Left lung (tissue), 10 donors: ENCODE results near the gene SLC24A4. TPM values are rescaled to one million over a fixed set of nuclear protein-coding genes. Genes with fewer than 3 reads are reported as not detected.
A peak's percentile ranks its signal among the peaks of the same experiment; 100 is the strongest.

Source experiments
- ATAC-seq: fragments of 200-7000 bp; cut with Tn5 transposase; one replicate; pipeline ENCODE4 v1.9.1; 2020; ENCODE audit warnings: moderate library complexity
- DNase-seq, 4 donors: peaks; one replicate each; pipeline ENCODE4 v3.0.0-alpha.2; 2013 to 2020
- H3K27ac ChIP-seq, 2 donors: fragments of 200-600 bp; sonication (generic) in 1 of 2; one replicate each; pipeline versions ENCODE4 v1.5.0 to v1.8.0; 2020 to 2021
- H3K27me3 ChIP-seq, 2 donors: fragments of 200-600 bp; sonication (generic) in 1 of 2; one replicate each; pipeline versions ENCODE4 v1.5.0 to v1.8.0; 2020 to 2021
- H3K36me3 ChIP-seq, 2 donors: fragments of 200-600 bp; sonication (generic) in 1 of 2; one replicate each; pipeline versions ENCODE4 v1.5.0 to v1.8.0; 2020 to 2021
- H3K4me1 ChIP-seq, 2 donors: fragments of 200-600 bp; one replicate each; pipeline ENCODE4 v1.8.0; 2021
- H3K4me3 ChIP-seq, 2 donors: fragments of 200-600 bp; sonication (generic) in 1 of 2; one replicate each; pipeline versions ENCODE4 v1.5.0 to v1.8.0; 2020 to 2021; ENCODE audit warnings: mild to moderate bottlenecking in 1 of 2
- H3K9me3 ChIP-seq, 2 donors: fragments of 200-600 bp; sonication (generic) in 1 of 2; one replicate each; pipeline versions ENCODE4 v1.5.0 to v1.8.0; 2020 to 2021
- CTCF ChIP-seq, 2 donors: fragments of 200-600 bp; sonication (generic) in 1 of 2; IDR thresholded peaks; one replicate each; pipeline versions ENCODE4 v1.5.0 to v1.8.0; 2021; ENCODE audit warnings: antibody characterized with exemption in 2 of 2
- intact Hi-C, 2 donors: fragments of 100-400 bp; cut with DNase I; formaldehyde crosslinking; loops; one replicate each; pipeline versions ENCODE4 v1.11.2 to v1.14.2; 2022
- polyA plus RNA-seq, 6 donors: library from polyadenylated mRNA; unstranded; fragments of 120-200 nt; gene quantifications; one replicate each; pipeline ENCODE4 v1.2.1, GENCODE V29; 2013; ENCODE audit not compliant: insufficient read length in 6 of 6
- total RNA-seq, 2 donors: library from RNA; stranded (reverse); fragmentation: NEBNext Ultra II Directional; extraction: Animal tissue kit (Norgen Biotek cat#: 25700); gene quantifications; one replicate each; pipeline ENCODE4 v1.2.1, GENCODE V29; 2021
- donor health status: DM: no; HTN: yes; CAD: no.
- donor health status: DM: no; HTN: no; CAD: no.

SLC24A4 gene
- total and polyA plus RNA-seq, 8 donors = 0.25 to 2.0 (median 0.47) TPM

DNA sequence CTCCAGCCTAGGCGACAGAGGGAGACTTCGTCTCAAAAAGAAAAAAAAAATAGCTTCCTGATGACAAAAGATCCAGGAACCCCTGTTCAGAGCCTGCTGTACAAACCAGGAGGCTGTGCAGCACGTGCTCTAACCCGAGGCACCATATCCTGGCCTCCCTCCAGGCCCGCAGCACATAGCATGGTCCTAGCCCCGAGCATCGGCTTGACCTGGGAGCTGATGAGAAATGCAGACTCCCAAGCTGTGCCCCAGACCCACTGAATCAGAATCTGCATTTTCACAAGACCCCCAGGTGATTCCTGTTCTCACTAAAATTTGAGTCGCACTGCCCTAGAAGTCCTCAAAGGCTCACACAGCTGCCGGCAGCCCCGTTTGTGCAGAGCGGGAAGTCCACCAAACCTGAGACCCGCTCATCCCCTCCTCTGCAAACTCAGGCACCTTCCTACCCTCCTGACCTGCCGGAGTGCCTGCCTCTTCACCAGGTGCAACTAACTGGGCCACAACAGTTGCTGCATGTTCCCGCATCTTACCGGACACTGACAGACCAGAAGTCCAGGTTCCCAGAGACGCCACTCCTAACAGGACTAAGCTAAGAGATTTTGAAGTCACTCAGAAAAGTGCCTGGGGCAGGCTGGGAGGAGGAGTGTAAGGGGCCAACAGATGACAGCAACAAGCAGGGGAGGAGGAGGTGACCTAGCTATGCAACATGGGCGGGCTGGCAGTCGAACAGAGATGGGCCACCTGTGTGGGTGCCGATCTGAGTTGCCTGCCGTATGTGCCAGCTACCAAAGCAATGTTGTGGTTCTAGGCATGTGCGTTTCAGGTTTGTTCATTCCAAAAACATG, 166.7 kb downstream of the SLC24A4 start:
- Histone ChIP-seq H3K9me3 (no peaks in the 10 kb centered on the region), H3K27me3 (no peaks in the 10 kb centered on the region), H3K4me3 (no peak overlapping the region), H3K36me3 (no peaks in the 10 kb centered on the region), H3K4me1 (peaks cover 0 to 77% of the 10 kb centered on the region in 2 donors), H3K27ac (peak overlapping the region; percentile 33 to 86)
- DNase-seq (no peak), ATAC-seq (no peak)
- intact Hi-C loops = no loop called here
- TF ChIP-seq CTCF (IDR thresholded peaks at IDR 0.05) = no peak

- ATAC-seq (peak; percentile 17), DNase-seq (no peak)
- no peak overlapping the region for H3K4me3 ChIP-seq
- TF ChIP-seq CTCF (IDR thresholded peaks at IDR 0.05) = no peak
- H3K9me3 ChIP-seq = no peaks in the 10 kb centered on the region
- H3K27me3 ChIP-seq = no peaks in the 10 kb centered on the region
- no peaks in the 10 kb centered on the region for H3K36me3 ChIP-seq
- H3K4me1 ChIP-seq = peaks cover 0 to 85% of the 10 kb centered on the region in 2 donors
- peak overlapping the region; percentile 33 to 86 for H3K27ac ChIP-seq
- intact Hi-C loops = no loop called here
Observed at GRCh38 chr14:92490239-92490959, 167.4 kb downstream of the SLC24A4 start.

DNA sequence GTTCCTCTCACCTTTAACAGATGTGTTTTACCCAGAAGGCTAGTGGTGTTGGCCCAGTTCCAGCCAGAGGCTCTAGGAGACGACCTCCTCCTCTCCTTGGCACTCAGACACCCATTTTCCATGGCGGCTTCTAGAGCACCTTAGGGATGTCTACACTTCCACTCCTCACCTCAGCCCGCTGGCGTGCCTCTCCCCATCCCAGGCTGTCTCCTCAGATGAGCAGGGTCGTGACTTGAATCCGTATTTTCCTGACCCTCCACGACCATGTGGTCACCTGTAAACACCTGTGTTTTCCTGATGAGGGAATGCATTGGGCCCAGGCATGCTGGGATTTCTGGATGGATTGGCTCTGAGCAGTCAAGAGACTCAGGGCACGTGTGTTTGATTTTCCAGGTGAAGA, 168.8 kb downstream of the SLC24A4 start:
- no peaks in the 10 kb centered on the region for H3K9me3 ChIP-seq
- ATAC-seq = no peak
- no peak for DNase-seq
- H3K27me3 ChIP-seq = no peaks in the 10 kb centered on the region
- H3K27ac ChIP-seq = peak overlapping the region in 1 of 2 donors; percentile 86
- no peaks in the 10 kb centered on the region for H3K36me3 ChIP-seq
- H3K4me1 ChIP-seq = peaks cover 0 to 97% of the 10 kb centered on the region in 2 donors
- H3K4me3 ChIP-seq = no peak overlapping the region
- TF ChIP-seq CTCF (IDR thresholded peaks at IDR 0.05) = no peak
- intact Hi-C loops = no loop called here

DNA sequence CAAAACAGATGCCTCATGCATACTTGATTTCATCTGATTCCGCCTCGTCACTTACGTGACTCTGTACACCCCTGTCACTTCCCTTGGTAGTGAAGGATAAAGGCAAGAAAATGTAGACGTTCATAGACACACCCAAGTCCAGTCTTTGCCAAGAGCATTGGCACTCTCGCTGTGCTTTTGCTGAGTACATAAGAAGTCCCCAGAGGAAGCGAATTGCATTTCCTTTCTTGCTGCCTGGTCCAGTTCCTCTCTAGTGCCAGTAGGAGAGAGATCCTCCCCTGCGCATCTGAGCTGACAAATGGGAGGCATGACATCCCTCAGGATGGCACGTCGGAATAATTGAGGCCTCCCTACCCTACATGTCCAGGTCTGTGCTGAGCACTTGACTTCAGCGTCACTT, 169.3 kb downstream of the SLC24A4 start:
- Histone ChIP-seq H3K27ac (peak overlapping the region in 1 of 2 donors; percentile 86), H3K36me3 (no peaks in the 10 kb centered on the region), H3K4me3 (no peak overlapping the region), H3K4me1 (peaks cover 0 to 95% of the 10 kb centered on the region in 2 donors), H3K9me3 (no peaks in the 10 kb centered on the region), H3K27me3 (no peaks in the 10 kb centered on the region)
- intact Hi-C loops = no loop called here
- DNase-seq = peak in 1 of 4 donors; percentile 26
- peak; percentile 58 for ATAC-seq
- TF ChIP-seq CTCF (IDR thresholded peaks at IDR 0.05) = peak in 1 of 2 donors; percentile 52

GRCh38 chr14:92493024-92493423, 170.1 kb downstream of the SLC24A4 start:
- intact Hi-C loops = no loop called here
- Histone ChIP-seq H3K27me3 (no peaks in the 10 kb centered on the region), H3K27ac (peak overlapping the region in 1 of 2 donors; percentile 41), H3K4me1 (peaks cover 0 to 88% of the 10 kb centered on the region in 2 donors), H3K4me3 (no peak overlapping the region), H3K36me3 (no peaks in the 10 kb centered on the region), H3K9me3 (no peaks in the 10 kb centered on the region)
- no peak for TF ChIP-seq CTCF (IDR thresholded peaks at IDR 0.05)
- peak in 1 of 4 donors; percentile 79 for DNase-seq
- no peak for ATAC-seq
